GM11168 (cell line): ENCODE measurements around the gene SLC32A1.

Source experiments
- in situ Hi-C: fragments of 300-500 bp; cut with MboI; formaldehyde crosslinking; loops from one replicate; pipeline ENCODE4 v1.12.0; 2022; ENCODE audit warnings: low sequenced_read_pairs; ENCODE audit not compliant: unreplicated experiment

SLC32A1 gene, protein sequence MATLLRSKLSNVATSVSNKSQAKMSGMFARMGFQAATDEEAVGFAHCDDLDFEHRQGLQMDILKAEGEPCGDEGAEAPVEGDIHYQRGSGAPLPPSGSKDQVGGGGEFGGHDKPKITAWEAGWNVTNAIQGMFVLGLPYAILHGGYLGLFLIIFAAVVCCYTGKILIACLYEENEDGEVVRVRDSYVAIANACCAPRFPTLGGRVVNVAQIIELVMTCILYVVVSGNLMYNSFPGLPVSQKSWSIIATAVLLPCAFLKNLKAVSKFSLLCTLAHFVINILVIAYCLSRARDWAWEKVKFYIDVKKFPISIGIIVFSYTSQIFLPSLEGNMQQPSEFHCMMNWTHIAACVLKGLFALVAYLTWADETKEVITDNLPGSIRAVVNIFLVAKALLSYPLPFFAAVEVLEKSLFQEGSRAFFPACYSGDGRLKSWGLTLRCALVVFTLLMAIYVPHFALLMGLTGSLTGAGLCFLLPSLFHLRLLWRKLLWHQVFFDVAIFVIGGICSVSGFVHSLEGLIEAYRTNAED

DNA sequence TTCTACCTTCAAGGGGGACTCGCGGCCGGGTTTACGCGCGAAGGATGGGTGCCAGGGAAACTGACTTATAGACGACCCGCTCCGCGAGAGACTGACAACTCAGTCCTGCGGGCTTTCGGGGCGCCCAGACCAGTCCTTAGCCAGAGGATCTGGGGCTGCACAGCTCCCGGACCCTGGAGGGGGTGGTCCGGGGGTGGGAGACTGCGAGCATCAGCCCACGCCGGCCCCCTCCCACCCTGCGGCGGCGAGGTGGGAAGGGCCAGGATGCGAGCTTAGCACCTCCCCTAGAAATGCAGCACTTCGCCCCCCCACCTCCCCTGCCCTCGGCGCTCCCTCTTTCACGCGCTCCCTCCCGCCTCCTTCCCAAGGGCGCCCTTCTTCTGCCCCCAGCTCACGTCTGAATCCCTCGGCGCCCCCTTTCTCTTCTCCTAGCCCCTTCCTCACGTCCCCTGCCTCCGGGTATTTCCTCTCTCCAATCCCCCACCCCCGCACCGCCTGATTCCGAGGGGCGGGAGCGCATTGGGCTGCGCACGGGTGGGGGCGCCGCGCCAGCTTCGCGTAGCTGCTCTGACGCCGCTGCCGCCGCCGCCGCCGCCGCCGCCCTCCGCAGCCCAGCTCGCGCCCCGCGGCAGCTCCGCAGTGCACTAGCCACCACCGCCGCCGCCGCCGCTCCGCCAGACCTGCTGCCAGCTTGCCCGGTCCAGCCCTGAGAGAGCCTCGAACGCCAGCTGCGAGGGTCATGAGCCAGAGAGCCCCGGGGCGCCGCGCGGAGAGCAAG, at the start of gene SLC32A1:
SLC32A1 (plus strand) TSS at position 639 of the 778 bp plus-strand sequence. CDS start 239 bp downstream, outside the sequence.
- in situ Hi-C loops: no loop called here

DNA sequence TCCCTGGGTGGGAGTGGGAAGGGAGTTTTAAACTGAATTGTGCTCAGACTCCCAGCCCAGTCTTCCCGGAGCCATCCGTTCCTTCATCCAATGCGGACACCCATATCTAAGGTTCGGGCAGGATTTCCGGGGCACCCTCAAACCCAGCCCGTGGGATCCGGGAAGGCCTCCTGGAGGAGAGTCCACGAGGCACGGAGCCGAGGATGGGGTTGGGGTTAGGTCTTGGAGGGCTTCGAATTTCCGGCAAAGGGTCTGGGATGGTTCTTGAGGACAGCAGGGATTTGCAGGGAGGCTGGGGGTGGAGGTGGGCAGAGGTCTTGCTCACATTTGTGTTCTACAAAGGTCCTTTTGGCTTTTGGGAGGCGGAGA, 49.5 kb upstream of the SLC32A1 start:
- in situ Hi-C loops: loop anchor here (25.0 kb wide), 1 partner anchor 238 kb away; no protein-coding TSS in a partner anchor

DNA sequence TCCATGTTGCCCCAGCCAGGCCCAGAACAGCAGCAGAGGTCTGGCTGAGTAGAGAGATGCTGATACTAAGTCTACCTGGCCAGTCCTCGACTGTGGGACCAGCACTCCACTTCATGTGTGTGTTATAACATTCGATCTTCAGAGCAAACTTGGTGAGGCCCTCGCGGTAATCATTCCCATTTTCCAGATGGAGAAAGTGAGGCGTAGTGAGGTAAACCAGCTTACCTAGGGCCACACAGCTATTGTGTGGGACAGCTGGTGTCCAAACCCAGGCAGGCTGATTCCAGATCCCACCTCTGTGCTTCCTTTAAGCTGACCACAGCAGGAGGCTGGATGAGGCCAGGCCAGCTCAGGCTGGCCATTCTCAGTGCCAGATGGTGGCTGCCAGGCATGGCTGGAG, 47.7 kb upstream of the SLC32A1 start:
- in situ Hi-C loops: no loop called here

DNA sequence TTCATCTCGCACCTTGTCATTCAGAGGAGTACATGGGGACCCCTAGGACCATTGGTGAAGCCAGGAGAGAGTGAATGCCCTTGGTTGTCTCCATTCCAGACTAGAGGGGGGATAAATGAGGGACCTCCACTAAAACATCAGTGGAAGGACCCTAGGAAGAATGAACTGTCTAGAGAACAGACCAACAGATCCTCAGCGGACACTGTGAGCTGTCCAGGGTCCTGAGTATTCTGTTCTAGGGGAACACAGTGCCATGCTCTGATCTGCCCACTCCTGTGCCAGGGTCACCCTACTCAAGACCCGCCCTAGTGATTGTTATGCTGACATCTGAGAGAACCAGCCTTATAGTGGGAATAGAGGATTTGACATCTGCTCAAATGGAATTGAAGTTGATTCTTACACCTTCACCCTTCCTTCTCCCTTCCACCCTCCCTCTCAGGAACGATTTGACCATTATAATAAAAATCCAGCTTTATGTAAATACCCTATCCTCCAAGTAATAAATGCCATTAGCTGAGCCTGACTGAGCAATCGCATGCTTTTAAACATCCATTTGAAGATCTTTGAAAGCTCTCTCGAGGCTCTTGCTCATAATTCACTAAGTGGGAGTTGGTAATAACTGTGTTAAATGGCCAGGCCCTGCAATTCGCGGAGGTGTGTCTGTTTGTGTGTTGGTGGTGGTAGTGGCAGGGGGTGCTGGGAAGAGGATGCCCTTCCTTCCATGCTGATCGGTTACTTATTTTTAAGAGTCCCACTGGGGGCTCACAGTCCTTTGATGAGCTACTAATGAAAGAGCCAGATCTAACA, 43.6 kb upstream of the SLC32A1 start:
- in situ Hi-C loops: no loop called here

DNA sequence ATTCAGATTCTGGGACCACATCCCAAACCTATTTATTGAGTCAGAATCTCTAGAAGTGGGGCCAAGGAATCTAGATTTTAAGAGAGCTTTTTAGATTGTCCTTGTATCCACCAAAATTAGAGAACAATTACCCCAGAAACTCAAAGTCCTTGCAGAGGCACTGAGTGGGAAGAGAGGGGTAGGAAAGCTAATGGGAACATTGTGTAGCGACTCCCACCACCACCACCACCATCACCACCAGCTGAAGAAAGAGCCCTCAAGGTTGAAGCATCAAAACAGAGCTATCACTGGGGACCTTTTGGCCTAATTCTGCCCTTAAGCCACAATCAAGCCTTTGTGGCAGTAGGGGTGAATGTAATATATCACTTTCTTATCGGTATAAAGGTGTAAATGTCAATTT, 39.0 kb upstream of the SLC32A1 start:
- in situ Hi-C loops: no loop called here

DNA sequence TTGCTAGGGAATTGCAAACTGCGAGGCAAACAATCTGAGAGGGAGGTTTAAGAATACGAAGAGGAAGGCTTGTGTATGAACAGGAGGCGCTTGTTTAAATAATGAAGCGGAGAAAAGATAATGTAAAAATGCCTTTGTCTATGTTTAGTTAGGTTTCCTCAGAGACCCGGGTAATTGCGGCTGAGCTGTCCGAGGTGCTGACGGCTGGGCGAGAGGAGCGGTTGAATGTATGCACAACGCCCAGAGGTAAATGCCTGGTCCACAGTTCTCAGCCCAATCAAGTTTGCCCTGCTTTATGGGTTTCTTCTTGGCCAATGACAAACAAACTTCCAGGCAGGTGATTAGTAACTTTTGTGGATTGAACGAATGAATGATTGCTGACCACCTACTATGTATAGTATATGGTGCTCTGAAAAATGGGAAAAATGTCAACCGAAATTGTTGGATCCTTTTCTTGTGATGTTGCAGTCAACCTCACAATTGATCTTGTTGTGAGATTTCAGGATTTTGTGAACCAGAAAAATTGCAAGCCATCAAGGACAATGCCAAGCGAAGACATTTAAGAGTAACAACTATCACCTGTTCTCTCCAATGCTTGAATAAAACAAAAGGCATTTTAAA, 38.3 kb upstream of the SLC32A1 start:
- in situ Hi-C loops: no loop called here

DNA sequence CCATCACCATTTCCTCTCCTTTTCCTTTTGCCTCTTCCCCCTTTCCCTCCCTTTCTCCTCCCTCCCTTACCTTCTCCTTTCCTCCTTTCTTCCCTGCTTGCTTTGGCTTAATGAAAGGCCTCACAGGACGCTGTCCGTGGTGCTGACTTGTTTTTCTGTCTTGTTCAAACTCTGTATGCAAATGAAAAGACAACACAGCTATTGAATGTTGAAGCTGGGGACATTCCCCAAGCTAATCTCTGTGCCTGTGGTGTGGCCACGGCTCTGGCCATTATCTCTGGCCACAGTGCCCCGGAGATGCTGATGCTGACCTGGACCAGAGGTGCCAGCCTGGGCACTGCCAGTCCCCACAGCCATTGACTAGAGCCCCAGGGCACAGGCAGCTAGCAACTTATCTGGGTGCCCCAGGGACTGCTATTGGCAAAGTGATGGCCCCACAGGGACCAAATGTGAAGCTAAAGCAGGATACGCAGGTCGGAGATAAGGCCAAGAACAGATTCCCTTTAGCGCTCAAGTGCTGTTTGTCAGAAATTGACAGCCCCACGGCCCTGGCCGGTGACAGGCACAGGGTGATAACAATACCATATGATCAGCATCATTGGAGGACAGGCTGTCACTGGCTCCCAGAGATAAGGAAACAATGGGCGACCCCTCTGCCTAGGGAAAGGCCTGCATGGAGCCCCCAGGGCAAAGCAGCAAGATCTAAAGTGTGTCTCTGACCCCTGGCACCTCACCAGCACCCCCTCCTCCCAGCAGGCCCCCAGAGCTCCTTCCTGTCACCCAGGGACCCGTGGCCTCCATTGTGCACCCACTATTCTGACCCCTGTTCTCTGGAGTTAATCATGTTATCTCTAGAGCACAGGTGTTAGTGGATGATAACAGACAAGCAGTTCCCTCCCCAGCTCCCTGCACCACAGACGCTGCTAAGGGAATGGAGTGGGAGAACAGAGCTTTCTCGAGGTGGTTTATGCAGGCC, 31.6 kb upstream of the SLC32A1 start:
- in situ Hi-C loops: no loop called here

DNA sequence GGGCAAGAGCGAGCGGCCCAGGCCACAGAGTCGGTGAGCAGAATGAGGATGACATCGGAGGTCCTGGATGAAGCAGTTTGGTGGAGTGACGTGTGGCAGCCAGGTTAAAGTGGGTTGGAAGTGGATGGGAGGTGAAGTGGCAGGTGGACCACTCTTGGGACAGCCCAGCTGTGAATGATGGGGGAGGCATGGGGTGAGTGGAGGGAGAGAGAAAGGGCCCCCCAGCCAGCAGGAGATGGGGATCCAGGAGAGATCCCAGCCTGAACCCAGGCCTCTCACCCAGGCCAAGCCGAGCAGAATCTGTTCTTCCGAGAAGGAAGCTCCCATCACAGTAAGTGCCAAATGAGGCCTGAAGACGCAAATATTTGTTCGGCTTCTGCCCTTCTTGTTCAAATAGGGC, 27.0 kb upstream of the SLC32A1 start:
- in situ Hi-C loops: no loop called here

DNA sequence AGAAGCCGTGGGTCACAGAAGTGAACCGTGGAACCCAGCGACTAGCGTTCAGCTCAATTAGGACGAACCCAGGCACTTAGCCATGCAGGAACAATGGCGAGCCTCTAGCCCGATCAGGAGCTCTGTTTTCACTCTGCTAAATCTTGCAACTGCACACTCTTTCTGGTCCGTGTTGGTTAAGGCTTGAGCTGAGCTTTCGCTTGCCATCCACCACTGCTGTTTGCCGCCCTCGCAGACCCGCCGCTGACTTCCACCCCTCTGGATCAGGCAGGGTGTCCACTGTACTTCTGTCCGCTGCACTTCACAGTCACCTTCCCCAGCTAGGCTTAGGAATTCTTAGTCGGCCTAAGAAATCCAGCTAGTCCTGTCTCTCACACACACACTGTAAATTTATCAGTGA, 25.7 kb upstream of the SLC32A1 start:
- in situ Hi-C loops: no loop called here

DNA sequence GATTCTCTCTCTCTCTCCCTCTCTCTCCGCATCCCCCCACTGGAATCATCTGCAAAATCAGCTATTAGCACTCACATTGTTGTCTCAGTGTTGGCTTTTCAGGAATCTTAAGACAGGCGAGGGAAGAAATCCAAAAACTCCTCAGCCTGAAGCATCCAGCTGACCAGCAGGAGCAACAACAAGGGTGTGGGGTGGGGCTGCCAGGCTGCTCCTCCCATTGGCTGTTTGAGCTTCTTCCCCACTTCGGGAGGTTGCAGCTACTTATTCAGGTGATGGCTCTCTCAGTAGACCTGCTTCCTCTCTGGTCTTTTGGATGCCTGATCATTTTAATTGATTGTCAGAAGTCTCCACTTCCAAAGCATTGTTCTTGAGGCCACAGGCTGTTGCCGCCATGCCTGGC, 24.1 kb upstream of the SLC32A1 start:
- in situ Hi-C loops: no loop called here

DNA sequence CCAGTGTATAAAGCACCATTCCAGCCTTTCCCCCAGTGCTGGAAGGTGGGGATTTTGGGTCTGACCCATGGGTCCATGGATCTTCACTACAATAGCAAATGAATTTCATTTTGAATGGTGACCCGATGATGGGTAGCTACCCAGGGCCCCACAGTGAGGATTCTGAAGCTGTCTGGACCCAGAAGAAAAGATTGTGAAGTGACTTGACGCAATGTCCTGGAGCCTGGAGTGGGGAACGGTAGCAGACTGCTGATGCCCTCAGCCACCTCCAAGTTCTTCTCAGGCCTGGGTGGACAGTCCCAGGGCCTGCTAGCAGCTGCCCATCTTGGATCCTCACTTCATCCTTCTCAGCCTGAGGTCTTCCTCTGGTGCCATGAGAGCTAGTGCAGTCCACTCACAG, 23.4 kb upstream of the SLC32A1 start:
- in situ Hi-C loops: no loop called here

DNA sequence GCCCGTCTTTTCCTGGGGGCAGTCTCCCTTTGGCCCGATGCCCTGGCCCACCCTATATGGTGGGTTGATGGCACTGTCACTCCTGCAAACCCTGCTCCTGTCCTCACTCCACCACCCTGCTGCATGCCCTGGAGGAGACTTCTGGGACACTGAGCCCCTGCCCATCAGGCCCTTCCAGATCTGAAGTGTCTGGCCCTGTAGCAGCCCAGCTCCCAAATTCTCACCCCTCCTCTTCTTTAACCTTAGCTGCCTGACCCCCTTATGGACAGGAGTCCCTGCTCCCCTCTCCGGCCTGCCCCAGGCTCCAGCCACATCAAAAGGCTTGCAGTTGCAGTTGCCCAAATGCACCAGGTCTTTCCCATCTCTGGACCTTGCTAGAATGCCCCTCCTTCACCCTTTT, 20.8 kb upstream of the SLC32A1 start:
- in situ Hi-C loops: no loop called here

DNA sequence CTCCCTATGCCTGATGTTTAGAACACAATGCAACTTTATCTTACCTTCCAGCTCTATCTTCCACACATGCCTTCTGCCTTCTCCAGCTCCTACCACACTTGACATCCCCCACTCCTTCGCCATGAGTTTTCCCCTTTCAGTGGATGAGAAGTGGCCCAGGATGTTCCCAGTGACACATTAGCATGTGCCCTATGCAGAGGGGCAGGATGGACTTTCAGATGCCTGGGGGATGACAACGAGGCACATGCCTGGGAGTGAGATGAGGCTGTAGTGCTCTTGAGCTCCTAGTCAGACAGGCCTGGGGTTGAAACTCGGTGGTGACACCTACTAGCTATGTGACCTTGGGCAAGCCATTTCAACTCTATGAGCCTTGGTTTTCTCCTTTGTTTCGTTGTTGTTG, 20.1 kb upstream of the SLC32A1 start:
- in situ Hi-C loops: no loop called here

DNA sequence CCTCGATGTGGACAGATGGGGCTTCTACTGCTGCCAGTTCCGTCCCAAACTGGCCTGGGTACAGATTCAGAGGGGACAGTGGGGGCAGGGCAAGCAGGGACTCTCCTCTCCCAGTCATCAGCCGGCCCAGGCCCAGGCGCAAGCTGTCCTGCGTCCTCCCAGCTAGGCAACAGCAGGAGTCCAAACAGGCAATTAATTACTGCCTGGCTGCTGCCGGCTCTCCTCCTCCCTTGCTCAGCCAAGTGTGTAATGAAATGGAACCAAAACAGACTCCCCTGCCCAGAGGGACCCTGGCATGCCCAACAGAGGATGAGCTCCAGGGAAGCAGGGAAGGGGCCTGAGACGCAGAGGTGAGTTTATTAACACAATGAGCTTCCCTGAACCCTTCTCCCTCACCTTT, 17.8 kb upstream of the SLC32A1 start:
- in situ Hi-C loops: no loop called here

DNA sequence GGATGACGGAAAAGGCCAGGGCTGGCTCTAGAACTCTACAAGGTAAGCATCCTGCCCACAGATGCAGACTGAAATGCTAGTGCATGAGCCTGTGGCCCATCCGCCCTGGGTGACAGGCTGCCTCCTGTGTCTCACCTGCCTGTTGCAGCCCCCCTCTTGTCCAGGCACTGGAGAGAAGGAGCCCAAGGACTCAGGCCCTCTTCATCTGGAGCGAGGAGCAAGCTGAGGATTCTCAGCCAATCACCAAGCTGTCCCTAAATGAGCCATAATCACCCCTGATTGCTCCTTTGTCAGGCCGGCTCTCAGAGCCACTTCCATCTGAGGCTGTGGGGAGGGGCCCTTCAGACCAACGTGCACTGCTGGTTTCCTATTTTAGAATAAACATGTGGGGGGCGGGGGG, 10.0 kb upstream of the SLC32A1 start:
- in situ Hi-C loops: no loop called here

DNA sequence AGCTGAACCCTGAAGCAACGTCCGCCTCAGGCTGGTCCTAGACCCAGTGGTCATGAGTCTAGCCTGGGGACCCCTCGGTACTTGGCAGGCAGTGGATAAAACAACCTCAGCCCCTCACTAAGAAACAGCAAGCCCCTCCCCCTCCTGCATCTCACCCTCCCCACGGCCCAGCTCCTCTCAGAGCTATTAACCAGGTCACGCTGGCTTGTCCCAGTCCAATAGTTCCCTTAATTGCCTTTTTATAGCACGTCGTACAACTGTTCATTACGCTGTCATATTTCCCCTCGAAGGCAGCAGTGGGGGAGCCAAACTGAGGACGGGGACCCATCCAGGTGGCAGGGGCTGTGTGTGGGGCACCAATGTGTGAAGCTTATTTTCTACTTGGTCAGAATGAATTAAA, 8.6 kb upstream of the SLC32A1 start:
- in situ Hi-C loops: no loop called here

DNA sequence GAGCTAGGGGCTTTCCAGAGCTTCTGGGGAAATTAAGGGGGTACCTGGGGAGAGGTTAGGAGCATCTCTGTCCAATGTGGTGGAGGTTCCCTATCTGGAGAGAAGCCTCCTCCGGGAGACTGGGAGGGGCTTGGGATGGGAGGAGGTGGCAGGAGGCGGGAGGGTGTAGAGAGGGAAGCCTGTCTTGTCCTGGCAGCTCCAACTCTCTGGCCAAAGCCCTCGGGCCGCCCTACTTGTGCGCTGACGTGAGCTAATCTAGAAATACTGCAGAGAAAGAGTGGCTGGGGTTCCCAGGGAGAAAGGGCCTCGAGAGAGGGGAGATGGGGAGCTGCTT, 1.6 kb upstream of the SLC32A1 start:
- in situ Hi-C loops: no loop called here

DNA sequence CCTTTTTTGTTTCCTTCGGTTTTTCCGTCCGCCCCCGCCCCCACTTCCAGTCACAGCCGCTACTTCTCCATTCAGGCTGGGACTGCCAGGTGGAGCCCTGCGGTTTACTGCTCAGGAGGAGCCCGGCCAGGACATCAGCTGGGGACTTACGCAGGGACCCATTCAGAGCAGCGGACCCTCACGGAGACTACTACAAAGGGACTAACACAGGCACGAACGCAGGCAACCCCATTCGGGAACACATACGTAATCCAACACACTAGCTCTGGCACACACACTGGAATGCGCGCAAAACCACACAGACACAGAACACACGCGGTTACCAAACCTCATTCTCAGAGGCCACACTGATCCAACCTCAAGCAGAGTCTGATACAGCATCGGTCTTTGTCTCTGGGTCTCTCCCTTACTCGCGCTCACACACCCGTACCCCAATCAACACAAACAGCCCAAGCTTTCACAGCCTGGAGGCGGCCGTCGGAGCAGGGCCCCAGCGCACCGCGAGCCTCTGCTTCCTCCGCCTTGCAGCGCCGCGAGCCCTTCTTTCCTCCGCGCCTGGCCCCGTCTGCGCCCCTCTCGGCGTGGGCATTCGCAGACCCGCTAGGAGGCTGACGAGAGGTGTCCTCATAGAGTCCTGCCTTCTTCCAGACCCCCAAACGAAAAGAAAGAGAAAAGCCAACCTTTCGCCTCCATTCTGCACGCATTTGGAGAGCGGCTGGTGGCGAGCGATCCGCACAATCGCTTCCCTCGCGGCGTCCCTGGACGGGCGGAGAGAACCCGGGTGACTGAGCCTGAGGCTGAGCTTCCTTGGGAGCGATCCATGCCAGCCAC, 1.1 kb upstream of the SLC32A1 start:
- in situ Hi-C loops: no loop called here
